ENCODE measurements around the gene ERC2. TPM values are rescaled to one million over a fixed set of nuclear protein-coding genes. Genes with fewer than 3 reads are reported as not detected.
A peak's percentile ranks its signal among the peaks of the same experiment; 100 is the strongest.
"Not testable (repeated sequence)": the region's sequence is repeated elsewhere in the genome, so short reads cannot be mapped to it uniquely, and the experiment has no call there.

ERC2 gene
- total RNA-seq, 1 donor from 2014 or later: 1.5 TPM

DNA sequence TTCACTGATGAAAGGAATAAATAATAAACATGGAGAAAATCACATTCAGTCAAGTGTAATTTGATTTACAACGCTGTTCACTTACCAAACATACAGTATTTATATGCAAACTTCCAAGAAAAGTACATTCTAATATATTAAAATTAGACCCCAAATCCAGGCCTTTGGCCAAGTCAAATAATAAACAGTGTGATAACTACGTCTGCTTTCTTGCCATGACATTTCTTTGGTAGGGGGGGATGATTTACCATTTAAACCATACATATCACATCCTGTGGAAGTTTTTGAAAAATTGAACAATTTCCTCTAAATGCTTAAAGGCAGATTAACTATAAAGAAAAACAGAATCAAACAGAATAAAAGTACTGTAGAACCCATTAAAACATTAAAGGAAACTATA, 613.0 kb downstream of the ERC2 start:
- no peak for DNase-seq
- no peak overlapping the region for H3K27ac ChIP-seq
- no peak overlapping the region for H3K4me3 ChIP-seq
- no peaks in the 10 kb centered on the region for H3K27me3 ChIP-seq (ENCODE audit: low read depth)
- no peaks in the 10 kb centered on the region for H3K9me3 ChIP-seq
- H3K4me1 ChIP-seq: no peaks in the 10 kb centered on the region
- no peak for ATAC-seq
- intact Hi-C loops (cut with DNase I): no loop called here
- H3K36me3 ChIP-seq: no peaks in the 10 kb centered on the region
- TF ChIP-seq, protein P1, sequence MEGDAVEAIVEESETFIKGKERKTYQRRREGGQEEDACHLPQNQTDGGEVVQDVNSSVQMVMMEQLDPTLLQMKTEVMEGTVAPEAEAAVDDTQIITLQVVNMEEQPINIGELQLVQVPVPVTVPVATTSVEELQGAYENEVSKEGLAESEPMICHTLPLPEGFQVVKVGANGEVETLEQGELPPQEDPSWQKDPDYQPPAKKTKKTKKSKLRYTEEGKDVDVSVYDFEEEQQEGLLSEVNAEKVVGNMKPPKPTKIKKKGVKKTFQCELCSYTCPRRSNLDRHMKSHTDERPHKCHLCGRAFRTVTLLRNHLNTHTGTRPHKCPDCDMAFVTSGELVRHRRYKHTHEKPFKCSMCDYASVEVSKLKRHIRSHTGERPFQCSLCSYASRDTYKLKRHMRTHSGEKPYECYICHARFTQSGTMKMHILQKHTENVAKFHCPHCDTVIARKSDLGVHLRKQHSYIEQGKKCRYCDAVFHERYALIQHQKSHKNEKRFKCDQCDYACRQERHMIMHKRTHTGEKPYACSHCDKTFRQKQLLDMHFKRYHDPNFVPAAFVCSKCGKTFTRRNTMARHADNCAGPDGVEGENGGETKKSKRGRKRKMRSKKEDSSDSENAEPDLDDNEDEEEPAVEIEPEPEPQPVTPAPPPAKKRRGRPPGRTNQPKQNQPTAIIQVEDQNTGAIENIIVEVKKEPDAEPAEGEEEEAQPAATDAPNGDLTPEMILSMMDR (IDR thresholded peaks at IDR 0.05): no peak

DNA sequence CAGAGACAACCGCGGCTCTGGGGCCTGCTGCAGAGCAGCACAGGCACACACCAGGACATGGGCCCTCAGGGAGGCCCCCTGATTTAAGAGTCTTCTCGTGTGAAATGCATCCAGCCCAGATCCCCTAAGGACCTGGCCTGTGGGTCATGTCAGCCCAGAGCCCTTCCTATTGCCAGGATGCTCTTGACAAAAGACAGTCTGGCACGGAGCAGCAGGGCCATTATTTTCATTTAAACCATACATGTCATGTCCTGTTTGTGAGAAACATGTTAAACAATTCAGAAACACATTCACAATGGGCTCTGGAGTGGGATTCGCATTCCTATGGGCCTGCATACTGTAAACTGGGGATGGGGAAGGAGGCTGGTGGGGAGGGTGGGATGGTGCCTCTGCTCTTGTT, 613.8 kb downstream of the ERC2 start:
- Histone ChIP-seq H3K4me1 (no peaks in the 10 kb centered on the region), H3K9me3 (no peaks in the 10 kb centered on the region), H3K36me3 (no peaks in the 10 kb centered on the region), H3K27ac (no peak overlapping the region), H3K4me3 (no peak overlapping the region), H3K27me3 (ENCODE audit: low read depth) (no peaks in the 10 kb centered on the region)
- ATAC-seq (no peak), DNase-seq (no peak)
- intact Hi-C loops (cut with DNase I): no loop called here
- TF ChIP-seq, protein P1 (IDR thresholded peaks at IDR 0.05): no peak

DNA sequence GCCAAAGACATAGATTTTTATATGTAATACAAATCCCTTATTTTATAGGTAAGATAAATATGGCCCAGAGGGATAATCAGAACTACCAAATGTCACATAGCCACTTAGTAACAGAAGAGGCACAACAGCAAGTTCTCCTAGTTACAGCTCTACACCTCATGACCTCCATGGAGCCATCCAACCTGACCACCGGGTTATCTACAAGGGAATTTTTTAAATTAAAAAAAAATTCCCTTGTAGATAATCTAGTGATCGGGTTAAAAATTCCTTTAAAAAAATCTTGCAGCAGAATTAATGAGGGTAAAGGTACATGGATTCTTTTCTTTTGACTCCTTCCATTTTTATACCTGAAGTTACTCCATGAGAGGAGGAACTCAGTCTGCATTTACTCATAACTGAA, 615.9 kb downstream of the ERC2 start:
- no peak overlapping the region for H3K4me3 ChIP-seq
- H3K9me3 ChIP-seq: no peaks in the 10 kb centered on the region
- H3K4me1 ChIP-seq: no peaks in the 10 kb centered on the region
- no peaks in the 10 kb centered on the region for H3K27me3 ChIP-seq (ENCODE audit: low read depth)
- no peaks in the 10 kb centered on the region for H3K36me3 ChIP-seq
- DNase-seq (no peak), ATAC-seq (no peak)
- TF ChIP-seq, protein P1 (IDR thresholded peaks at IDR 0.05): no peak
- no peak overlapping the region for H3K27ac ChIP-seq
- intact Hi-C loops (cut with DNase I): no loop called here

DNA sequence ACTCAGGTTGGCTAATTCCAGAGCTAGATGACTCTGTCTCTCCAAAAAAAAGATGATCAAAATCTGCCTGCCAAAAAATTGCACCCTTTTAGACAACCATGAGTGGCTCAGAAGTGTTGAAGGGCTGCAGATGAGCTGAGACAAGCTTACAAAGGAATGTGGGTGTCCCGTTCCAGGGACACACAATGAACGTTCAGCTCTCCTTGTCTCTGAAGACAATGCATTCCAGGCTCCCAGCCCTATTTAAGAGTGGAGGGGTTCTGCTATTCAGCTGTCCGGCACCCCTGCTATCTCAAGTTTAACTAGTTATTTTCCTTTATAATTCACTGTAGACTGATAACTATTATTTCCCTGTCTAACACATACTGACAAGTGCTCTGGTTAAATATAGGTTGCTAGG, 626.1 kb downstream of the ERC2 start:
- Histone ChIP-seq H3K36me3 (no peaks in the 10 kb centered on the region), H3K27ac (no peak overlapping the region), H3K27me3 (ENCODE audit: low read depth) (no peaks in the 10 kb centered on the region), H3K4me3 (no peak overlapping the region), H3K9me3 (no peaks in the 10 kb centered on the region), H3K4me1 (no peaks in the 10 kb centered on the region)
- DNase-seq (no peak), ATAC-seq (no peak)
- TF ChIP-seq, protein P1 (IDR thresholded peaks at IDR 0.05): no peak
- intact Hi-C loops (cut with DNase I): no loop called here

DNA sequence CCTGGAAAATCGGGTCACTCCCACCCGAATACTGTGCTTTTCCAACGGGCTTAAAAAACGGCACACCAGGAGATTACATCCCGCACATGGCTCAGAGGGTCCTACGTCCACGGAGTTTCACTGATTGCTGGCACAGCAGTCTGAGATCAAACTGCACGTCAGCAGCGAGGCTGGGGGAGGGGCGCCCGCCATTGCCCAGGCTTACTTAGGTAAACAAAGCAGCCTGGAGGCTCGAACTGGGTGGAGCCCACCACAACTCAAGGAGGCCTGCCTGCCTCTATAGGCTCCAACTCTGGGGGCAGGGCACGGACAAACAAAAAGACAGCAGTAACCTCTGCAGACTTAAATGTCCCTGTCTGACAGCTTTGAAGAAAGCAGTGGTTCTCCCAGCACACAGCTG, 636.4 kb downstream of the ERC2 start:
- H3K27me3 ChIP-seq (ENCODE audit: low read depth); H3K36me3 ChIP-seq; intact Hi-C loops (cut with DNase I); ATAC-seq; H3K4me3 ChIP-seq; H3K4me1 ChIP-seq; H3K27ac ChIP-seq; H3K9me3 ChIP-seq: not testable (repeated sequence)
- DNase-seq: peak; percentile 44

DNA sequence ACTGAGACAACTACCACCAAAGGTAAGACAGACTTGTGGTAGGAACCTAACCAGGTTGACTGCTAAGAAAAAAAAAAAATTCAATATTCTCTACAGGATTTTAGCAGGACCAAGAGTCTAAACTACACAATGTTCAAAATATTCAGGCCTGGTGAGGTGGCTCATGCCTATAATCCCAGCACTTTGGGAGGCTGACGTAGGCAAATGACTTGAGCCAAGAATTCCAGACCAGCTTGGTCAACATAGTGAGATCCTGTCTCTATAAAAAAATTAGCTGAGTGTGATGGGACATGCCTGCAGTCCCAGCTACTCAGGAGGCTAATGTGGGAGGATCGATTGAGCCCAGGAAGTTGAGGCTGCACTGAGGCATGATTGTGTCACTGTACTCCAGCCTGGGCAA, 639.6 kb downstream of the ERC2 start:
- TF ChIP-seq, protein P1 (IDR thresholded peaks at IDR 0.05): no peak
- Histone ChIP-seq H3K36me3 (no peaks in the 10 kb centered on the region), H3K27me3 (ENCODE audit: low read depth) (no peaks in the 10 kb centered on the region), H3K27ac (no peak overlapping the region), H3K4me3 (no peak overlapping the region), H3K9me3 (no peaks in the 10 kb centered on the region), H3K4me1 (peaks cover 10% of the 10 kb centered on the region)
- peak in 1 of 2 donors; percentile 55 for ATAC-seq
- no peak for DNase-seq
- intact Hi-C loops (cut with DNase I): no loop called here

All from lower lobe of right lung (tissue), 2 donors.